DOHH2 (cell line): ENCODE measurements around the gene CNTN5.

Source experiments
- EZH2phosphoT487 ChIP-seq: fragments of 200-600 bp; sonication (generic); IDR thresholded peaks from 2 replicates; pipeline ENCODE4 v1.6.1; 2017; ENCODE audit warnings: borderline replicate concordance, mild to moderate bottlenecking, antibody characterized with exemption, low read length, moderate library complexity, mixed read lengths
- TF ChIP-seq, protein P1 (sequence below): fragments of 200-600 bp; sonication (generic); IDR thresholded peaks from one replicate; pipeline ENCODE4 v1.5.1; 2014; ENCODE audit warnings: antibody characterized with exemption, mild to moderate bottlenecking, low read depth, low read length; ENCODE audit not compliant: poor library complexity, severe bottlenecking

- TF ChIP-seq, protein P1, sequence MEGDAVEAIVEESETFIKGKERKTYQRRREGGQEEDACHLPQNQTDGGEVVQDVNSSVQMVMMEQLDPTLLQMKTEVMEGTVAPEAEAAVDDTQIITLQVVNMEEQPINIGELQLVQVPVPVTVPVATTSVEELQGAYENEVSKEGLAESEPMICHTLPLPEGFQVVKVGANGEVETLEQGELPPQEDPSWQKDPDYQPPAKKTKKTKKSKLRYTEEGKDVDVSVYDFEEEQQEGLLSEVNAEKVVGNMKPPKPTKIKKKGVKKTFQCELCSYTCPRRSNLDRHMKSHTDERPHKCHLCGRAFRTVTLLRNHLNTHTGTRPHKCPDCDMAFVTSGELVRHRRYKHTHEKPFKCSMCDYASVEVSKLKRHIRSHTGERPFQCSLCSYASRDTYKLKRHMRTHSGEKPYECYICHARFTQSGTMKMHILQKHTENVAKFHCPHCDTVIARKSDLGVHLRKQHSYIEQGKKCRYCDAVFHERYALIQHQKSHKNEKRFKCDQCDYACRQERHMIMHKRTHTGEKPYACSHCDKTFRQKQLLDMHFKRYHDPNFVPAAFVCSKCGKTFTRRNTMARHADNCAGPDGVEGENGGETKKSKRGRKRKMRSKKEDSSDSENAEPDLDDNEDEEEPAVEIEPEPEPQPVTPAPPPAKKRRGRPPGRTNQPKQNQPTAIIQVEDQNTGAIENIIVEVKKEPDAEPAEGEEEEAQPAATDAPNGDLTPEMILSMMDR = no peak
- TF ChIP-seq EZH2phosphoT487 = no peak
Measured at GRCh38 chr11:100316952-100317351, 1296.2 kb downstream of the CNTN5 start.
